ENCODE results near the gene AGR3. TPM values are rescaled to one million over a fixed set of nuclear protein-coding genes. Genes with fewer than 3 reads are reported as not detected.

AGR3 gene
- total RNA-seq = not detected

DNA sequence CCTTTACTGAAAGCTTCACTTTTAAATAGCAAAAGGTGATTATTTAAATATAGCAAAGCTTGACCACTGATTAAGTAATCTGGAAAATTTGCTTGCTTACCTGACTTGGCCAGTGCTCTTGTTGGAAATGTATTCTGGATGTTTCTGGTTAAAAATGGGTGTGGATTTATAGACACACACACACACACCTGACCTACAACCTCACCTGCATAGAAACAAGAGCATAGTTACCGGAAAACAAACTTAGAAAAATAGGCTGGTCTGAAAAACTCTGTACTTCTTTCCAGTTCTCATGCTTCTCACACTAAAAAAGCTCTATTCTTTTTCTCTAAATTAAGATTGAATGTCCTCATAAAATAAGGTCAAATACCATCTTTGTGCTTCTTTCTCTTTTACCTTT lies at the start of gene AGR3:
Gene AGR3 (minus strand): TSS at position 140 of the 400 bp plus-strand sequence. CDS start 3,365 bp downstream, outside the sequence.
- DNase-seq = no peak
- no peak within 1 kb of the TSS for H3K27ac Mint-ChIP-seq
- no peaks in the 10 kb centered on the region for H3K4me1 Mint-ChIP-seq
- no peaks in the 10 kb centered on the region for H3K27me3 Mint-ChIP-seq
- ChIA-PET POLR2A (no interaction called here), CTCF (no interaction called here)
- no peak within 1 kb of the TSS for H3K4me3 Mint-ChIP-seq
- H3K36me3 Mint-ChIP-seq (ENCODE audit: low read depth) = no peaks in the 10 kb centered on the region
- H3K9me3 Mint-ChIP-seq = no peaks in the 10 kb centered on the region

DNA sequence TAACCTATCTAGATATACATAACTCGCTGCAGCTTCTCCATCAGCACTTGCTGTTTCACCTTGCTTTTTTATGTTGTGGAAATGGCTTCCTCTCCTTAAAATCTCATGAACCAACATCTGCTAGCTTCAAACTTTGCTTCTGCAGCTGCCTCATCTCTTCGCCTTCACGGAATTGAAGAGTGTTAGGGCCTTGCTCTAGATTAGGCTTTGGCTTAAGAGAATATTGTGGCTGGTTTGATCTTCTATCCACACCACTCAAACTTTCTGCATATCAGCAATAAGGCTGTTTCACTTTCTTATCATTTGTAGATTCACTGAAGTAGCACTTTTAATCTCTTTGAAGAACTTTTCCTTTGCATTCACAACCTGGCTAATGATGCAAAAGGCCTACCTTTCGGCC lies 49.2 kb upstream of the AGR3 start:
- H3K27me3 Mint-ChIP-seq = no peaks in the 10 kb centered on the region
- CTCF ChIA-PET = interaction anchor here (0.8 to 1.8 kb wide), 3 partner anchors 11 to 387 kb away, joined by 3 read pairs; no protein-coding TSS in a partner anchor
- peak; percentile 26 for DNase-seq
- H3K4me1 Mint-ChIP-seq = peaks cover 63% of the 10 kb centered on the region
- H3K27ac Mint-ChIP-seq = peak overlapping the region; percentile 47
- no peaks in the 10 kb centered on the region for H3K9me3 Mint-ChIP-seq
- POLR2A ChIA-PET = no interaction called here
- H3K4me3 Mint-ChIP-seq = no peak overlapping the region
- peaks cover 16% of the 10 kb centered on the region for H3K36me3 Mint-ChIP-seq (ENCODE audit: low read depth)

DNA sequence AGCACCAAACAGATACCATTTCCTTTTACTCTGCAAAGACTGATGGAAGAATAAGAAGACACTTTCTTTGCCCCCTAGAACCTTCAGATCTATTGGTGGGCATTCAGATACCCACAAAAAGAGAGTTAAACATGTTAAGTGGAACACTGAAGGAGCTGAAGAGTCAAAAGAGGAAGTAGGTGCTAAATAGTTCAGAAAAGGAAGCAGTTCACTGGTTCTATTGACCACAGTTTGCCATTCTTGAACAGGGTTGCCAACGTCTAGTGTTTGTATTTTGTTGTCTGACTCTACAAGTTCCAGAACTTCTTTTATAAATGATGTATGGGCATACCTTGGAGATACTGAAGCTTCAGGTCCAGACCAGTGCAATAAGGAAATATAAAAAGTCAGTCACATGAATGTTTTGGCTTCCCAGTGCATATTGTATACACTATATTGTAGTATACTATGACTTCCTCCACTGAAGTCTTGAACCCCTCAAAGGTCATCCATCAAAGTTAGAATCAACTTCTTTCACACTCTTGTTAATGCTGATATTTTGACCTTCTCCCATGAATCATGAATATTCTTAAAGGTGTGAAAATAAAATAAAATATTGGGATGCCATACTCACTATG lies 47.5 kb upstream of the AGR3 start:
- no peak for DNase-seq
- CTCF ChIA-PET = interaction anchor here (1.8 kb wide), 1 partner anchor 9 kb away, joined by 3 read pairs; no protein-coding TSS in a partner anchor
- POLR2A ChIA-PET = no interaction called here
- Mint-ChIP-seq H3K36me3 (ENCODE audit: low read depth) (peaks cover 16% of the 10 kb centered on the region), H3K9me3 (no peaks in the 10 kb centered on the region), H3K27me3 (no peaks in the 10 kb centered on the region), H3K4me3 (no peak overlapping the region), H3K27ac (no peak overlapping the region), H3K4me1 (peaks cover 64% of the 10 kb centered on the region)

DNA sequence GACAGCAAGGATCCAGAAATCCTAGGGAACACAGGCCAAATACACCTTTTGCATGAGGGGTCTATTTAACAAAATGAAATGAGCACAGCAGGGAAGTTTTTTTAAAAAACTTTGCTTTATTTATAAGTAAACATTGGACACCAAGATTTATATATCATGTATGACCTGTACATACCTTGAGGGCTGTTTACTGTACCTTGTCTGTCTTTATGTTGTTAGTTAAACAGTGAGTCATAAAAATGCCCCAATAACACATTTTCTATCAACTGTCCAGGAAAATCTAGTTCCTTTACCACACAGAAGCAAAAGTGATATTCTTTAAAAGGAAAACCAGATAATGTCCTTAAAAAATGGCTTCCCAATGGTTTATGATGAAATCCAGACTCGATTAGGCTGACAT lies 45.1 kb upstream of the AGR3 start:
- Mint-ChIP-seq H3K36me3 (ENCODE audit: low read depth) (peaks cover 14% of the 10 kb centered on the region), H3K27me3 (no peaks in the 10 kb centered on the region), H3K9me3 (no peaks in the 10 kb centered on the region), H3K27ac (no peak overlapping the region), H3K4me1 (peaks cover 62% of the 10 kb centered on the region), H3K4me3 (no peak overlapping the region)
- no peak for DNase-seq
- ChIA-PET POLR2A (no interaction called here), CTCF (no interaction called here)

DNA sequence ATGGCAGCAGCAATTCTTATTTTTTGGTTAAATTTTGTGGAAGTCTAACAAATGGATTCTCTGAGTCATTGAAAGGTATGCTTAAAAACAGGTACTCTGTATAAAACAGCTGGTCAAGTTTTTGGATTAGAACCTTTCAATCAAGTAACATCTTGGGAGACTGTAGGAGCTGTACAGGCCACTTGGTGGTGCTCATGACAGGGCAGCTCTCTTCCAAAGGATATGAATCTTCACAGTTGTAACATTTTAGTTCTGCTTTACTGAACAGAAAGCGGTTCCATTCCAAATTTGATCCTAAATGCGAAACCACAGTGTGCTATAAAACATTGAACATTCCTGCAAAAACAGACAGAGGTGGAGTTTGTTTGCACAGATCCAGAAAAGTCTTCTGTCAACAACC lies 44.5 kb upstream of the AGR3 start:
- H3K4me1 Mint-ChIP-seq = peaks cover 60% of the 10 kb centered on the region
- H3K9me3 Mint-ChIP-seq = no peaks in the 10 kb centered on the region
- peaks cover 13% of the 10 kb centered on the region for H3K36me3 Mint-ChIP-seq (ENCODE audit: low read depth)
- no peaks in the 10 kb centered on the region for H3K27me3 Mint-ChIP-seq
- POLR2A ChIA-PET = no interaction called here
- H3K4me3 Mint-ChIP-seq = no peak overlapping the region
- no peak overlapping the region for H3K27ac Mint-ChIP-seq
- DNase-seq = peak; percentile 22
- CTCF ChIA-PET = interaction anchor here (0.8 kb wide), 1 partner anchor 9 kb away, joined by 3 read pairs; no protein-coding TSS in a partner anchor

DNA sequence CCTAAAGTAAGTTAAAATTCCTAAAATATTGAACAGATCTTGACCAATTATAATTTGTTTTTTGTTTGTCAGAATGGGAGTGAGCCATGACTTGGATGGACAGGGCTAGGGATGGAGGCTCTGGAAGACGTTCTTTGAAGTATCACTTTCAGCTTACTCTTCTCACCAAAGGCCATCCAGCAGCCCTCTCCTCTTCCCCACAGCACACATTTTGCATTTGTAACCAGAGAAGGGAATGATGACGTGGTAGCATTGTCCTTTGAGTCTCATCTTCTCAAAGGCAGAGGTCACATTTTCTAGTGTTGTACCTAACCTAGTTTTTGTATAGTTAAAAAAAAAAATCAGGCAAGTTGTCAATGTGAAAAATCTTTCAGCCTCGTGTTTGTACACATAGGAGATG lies 43.8 kb upstream of the AGR3 start:
- no peak for DNase-seq
- Mint-ChIP-seq H3K4me1 (peaks cover 53% of the 10 kb centered on the region), H3K36me3 (ENCODE audit: low read depth) (peaks cover 7% of the 10 kb centered on the region), H3K4me3 (no peak overlapping the region), H3K27me3 (no peaks in the 10 kb centered on the region), H3K9me3 (no peaks in the 10 kb centered on the region), H3K27ac (no peak overlapping the region)
- CTCF ChIA-PET = interaction anchor here (0.5 to 0.8 kb wide), 2 partner anchors 9 to 34 kb away, joined by 3 to 5 read pairs; no protein-coding TSS in a partner anchor
- POLR2A ChIA-PET = no interaction called here

DNA sequence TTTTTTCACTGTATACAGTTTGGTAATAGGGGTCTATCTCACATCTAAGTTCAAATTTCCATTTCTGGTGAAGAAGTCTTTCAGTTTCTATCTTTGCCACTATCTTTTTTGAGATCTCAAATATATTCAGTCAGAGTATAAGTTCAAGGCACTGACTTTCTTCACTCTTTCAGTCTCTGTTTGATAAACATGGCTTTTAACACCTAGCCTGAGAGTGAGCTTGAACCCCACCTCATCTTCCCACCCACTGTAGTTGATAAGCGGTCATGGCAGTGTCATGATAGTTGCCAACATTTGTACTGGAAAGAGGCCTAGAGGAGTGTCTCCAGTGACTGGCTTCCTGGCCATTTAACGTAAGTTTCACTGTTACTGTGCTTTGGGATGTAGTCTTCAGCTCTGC lies 41.2 kb upstream of the AGR3 start:
- H3K9me3 Mint-ChIP-seq = no peaks in the 10 kb centered on the region
- H3K27me3 Mint-ChIP-seq = no peaks in the 10 kb centered on the region
- ChIA-PET POLR2A (no interaction called here), CTCF (interaction anchor here (0.9 to 1.6 kb wide), 2 partner anchors 12 to 18 kb away, joined by 3 to 6 read pairs; no protein-coding TSS in a partner anchor)
- no peaks in the 10 kb centered on the region for H3K36me3 Mint-ChIP-seq (ENCODE audit: low read depth)
- peaks cover 33% of the 10 kb centered on the region for H3K4me1 Mint-ChIP-seq
- peak; percentile 22 for DNase-seq
- H3K27ac Mint-ChIP-seq = peak overlapping the region; percentile 87
- no peak overlapping the region for H3K4me3 Mint-ChIP-seq

DNA sequence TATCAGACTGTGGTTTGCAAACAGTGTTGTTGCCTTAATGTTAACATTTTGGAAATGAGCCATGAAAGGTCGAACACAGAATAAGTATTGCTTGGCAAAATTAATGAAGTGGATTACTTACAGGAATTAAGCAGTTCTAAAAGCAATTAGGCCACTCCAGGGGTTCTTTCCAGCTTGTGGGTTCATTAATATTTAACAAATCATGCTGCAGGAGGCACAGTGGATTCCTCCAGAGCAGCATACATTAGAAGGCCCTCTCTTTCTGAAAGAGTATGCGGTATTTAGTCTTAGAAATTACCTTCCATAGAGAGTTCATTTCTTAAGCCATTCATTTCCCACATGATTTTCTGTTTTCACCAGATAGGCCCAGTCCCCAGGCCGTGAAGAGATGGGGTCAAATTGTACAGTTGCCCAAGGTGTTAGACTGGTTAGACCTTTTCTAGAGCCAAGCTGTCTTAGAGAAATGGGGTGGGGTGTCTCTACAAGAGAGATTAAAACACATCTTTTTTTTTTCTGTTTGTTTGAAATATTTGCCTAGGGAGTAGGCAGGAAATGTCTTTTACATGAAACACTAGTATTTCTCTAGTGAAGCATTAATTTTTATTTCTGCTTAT lies 40.0 kb upstream of the AGR3 start:
- CTCF ChIA-PET = interaction anchor here (0.7 to 2.6 kb wide), 2 partner anchors 30 to 49 kb away, joined by 3 to 7 read pairs; no protein-coding TSS in a partner anchor

DNA sequence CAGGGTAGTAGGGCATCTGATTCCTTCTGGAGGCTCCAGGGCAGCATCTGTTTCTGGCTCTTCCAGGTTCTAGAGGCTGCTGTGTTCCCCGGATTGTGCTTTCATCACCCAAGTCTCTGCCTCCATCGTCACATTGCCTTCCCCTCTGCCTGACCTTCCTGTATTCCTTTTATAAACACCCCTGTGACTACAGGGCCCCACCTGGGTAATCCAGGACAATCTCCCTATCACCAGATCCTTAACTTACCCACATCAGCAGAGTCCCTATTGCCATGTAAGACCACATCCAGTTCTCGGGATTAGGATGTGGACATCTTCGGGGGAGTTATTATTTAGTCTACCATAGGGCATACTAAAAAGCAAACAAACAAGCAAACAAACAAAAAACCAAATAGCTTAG lies 39.4 kb upstream of the AGR3 start:
- peaks cover 28% of the 10 kb centered on the region for H3K4me1 Mint-ChIP-seq
- ChIA-PET POLR2A (no interaction called here), CTCF (interaction anchor here (2.6 kb wide), 1 partner anchor 30 kb away, joined by 7 read pairs; no protein-coding TSS in a partner anchor)
- H3K4me3 Mint-ChIP-seq = no peak overlapping the region
- H3K27me3 Mint-ChIP-seq = no peaks in the 10 kb centered on the region
- no peak for DNase-seq
- no peak overlapping the region for H3K27ac Mint-ChIP-seq
- no peaks in the 10 kb centered on the region for H3K36me3 Mint-ChIP-seq (ENCODE audit: low read depth)
- H3K9me3 Mint-ChIP-seq = no peaks in the 10 kb centered on the region

More for the DNA sequence above, 40.0 kb upstream of the AGR3 start:
- peaks cover 33% of the 10 kb centered on the region for H3K4me1 Mint-ChIP-seq
- H3K9me3 Mint-ChIP-seq = no peaks in the 10 kb centered on the region
- POLR2A ChIA-PET = no interaction called here
- H3K4me3 Mint-ChIP-seq = no peak overlapping the region
- DNase-seq = no peak
- no peaks in the 10 kb centered on the region for H3K36me3 Mint-ChIP-seq (ENCODE audit: low read depth)
- no peak overlapping the region for H3K27ac Mint-ChIP-seq
- no peaks in the 10 kb centered on the region for H3K27me3 Mint-ChIP-seq

DNA sequence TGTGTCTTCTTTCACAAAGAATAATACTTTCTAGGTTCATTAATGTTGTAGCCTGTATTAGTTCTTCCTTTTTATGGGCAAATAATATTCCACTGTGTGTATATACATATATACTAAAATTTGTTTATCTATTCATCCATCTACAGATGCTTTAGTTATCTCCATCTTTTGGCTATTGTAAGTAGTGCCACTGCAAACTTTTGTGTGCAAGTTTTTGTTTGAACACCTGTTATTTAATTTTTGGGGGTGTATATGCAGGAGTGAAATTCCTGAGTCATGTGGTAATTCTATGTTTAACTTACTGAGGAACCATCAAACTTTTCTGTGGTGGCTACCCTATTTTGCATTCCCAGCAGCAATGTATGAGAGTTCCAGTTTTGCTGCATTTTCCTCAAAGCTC lies 37.7 kb upstream of the AGR3 start:
- peaks cover 27% of the 10 kb centered on the region for H3K4me1 Mint-ChIP-seq
- H3K27ac Mint-ChIP-seq = no peak overlapping the region
- no peak for DNase-seq
- H3K27me3 Mint-ChIP-seq = no peaks in the 10 kb centered on the region
- ChIA-PET POLR2A (no interaction called here), CTCF (interaction anchor here (0.8 kb wide), 1 partner anchor 11 kb away, joined by 3 read pairs; no protein-coding TSS in a partner anchor)
- H3K36me3 Mint-ChIP-seq (ENCODE audit: low read depth) = no peaks in the 10 kb centered on the region
- H3K9me3 Mint-ChIP-seq = no peaks in the 10 kb centered on the region
- no peak overlapping the region for H3K4me3 Mint-ChIP-seq

DNA sequence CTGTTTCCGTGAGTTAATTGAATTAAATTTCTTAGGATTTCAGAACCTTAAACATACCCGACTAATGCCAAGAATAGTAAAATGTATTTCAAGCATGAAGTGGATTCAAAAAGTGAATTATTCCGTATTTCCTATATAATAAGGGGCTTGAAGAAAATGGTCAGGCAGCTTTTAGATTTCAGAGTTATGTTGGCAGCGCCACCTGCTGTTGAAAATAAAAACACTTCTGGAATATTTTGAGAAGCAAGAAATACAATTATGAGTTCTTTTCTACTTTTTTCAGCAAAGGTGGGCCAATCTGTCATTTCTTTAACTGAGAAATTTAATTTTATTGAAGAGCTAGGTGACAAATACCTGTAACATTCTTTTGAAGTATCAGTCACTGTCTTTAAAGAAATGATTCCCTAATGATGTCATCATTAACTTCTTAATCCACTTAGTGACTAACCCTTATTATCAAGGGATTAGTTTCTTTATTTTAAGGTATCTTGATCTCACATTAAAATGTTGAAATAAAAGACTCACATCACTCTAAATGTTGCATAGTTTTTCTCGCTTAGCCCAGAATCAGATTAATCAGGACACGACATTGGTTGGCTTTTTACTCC lies 36.6 kb upstream of the AGR3 start:
- no peak overlapping the region for H3K4me3 Mint-ChIP-seq
- ChIA-PET POLR2A (interaction anchor here (0.9 kb wide), 1 partner anchor 118 kb away, joined by 3 read pairs; no protein-coding TSS in a partner anchor), CTCF (interaction anchor here (0.9 to 1.1 kb wide), 2 partner anchors 12 to 29 kb away, joined by 3 to 4 read pairs; no protein-coding TSS in a partner anchor)
- H3K4me1 Mint-ChIP-seq = peaks cover 23% of the 10 kb centered on the region
- no peaks in the 10 kb centered on the region for H3K27me3 Mint-ChIP-seq
- H3K27ac Mint-ChIP-seq = no peak overlapping the region
- DNase-seq = peak; percentile 44
- H3K36me3 Mint-ChIP-seq (ENCODE audit: low read depth) = no peaks in the 10 kb centered on the region
- H3K9me3 Mint-ChIP-seq = no peaks in the 10 kb centered on the region

DNA sequence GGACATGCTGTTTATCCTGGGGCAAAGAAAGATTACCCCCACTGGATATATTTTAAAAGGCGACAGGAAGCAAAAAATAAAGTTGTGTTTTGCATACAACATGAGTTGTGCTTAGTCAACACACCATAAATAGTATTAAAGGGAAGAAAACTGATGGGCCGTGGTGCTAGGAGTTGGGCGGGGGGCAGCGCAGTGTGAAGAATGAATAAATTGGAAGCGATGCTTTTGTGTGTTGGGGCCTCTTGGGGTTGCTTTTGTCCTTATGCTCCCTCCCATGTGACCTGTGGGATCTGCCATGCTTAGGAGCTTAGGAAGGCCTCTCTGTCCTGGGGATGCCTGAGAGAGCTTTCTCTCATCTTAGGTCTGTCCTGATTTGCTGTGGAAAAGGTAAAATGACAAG lies 35.0 kb upstream of the AGR3 start:
- no peak for DNase-seq
- no peak overlapping the region for H3K4me3 Mint-ChIP-seq
- H3K36me3 Mint-ChIP-seq (ENCODE audit: low read depth) = no peaks in the 10 kb centered on the region
- peaks cover 10% of the 10 kb centered on the region for H3K4me1 Mint-ChIP-seq
- ChIA-PET CTCF (interaction anchor here (1.1 kb wide), 1 partner anchor 25 kb away, joined by 4 read pairs; no protein-coding TSS in a partner anchor), POLR2A (no interaction called here)
- peaks cover 3% of the 10 kb centered on the region for H3K27me3 Mint-ChIP-seq
- no peaks in the 10 kb centered on the region for H3K9me3 Mint-ChIP-seq
- no peak overlapping the region for H3K27ac Mint-ChIP-seq

DNA sequence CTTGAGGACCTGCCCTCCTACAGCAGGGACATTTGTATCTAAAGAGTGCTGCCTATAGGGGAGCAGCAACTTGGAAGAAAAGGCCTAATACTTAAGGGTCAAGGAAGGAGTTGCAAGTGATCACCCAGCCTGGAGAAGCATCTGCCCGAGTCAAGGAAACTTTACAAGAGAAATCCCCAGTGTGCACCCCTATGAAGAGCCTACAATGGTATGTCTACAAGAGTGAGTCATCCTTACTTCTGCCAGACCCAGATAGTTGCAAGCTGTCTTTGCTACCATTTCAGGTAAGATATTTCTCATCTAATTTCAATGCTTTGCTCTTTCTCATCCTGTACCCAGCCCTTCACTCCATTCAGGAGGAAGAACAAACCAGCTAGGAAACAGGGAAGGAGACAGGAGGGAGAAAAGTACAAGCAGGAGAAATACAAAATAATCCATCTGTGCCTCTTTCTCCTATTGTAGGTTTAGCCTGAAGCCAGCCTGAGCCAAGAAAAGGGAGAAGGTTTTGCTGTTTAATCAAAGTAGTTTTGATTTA lies 34.4 kb upstream of the AGR3 start:
- POLR2A ChIA-PET = no interaction called here
- Mint-ChIP-seq H3K27ac (no peak overlapping the region), H3K4me1 (peaks cover 9% of the 10 kb centered on the region), H3K36me3 (ENCODE audit: low read depth) (no peaks in the 10 kb centered on the region), H3K4me3 (no peak overlapping the region), H3K27me3 (peaks cover 7% of the 10 kb centered on the region), H3K9me3 (no peaks in the 10 kb centered on the region)
- DNase-seq = no peak
- CTCF ChIA-PET = interaction anchor here (1.1 kb wide), 1 partner anchor 25 kb away, joined by 4 read pairs; no protein-coding TSS in a partner anchor

Data from activated CD4-positive, alpha-beta T cell treated with anti-CD3 and anti-CD28 coated beads, Interleukin-2, amount 10 ng/mL, durations not matched to agents 7 days and 5 days (primary cell).